Stimulated activated CD8-positive, alpha-beta memory T cell treated with anti-CD3 and anti-CD28 coated beads, Interleukin-4, amount 100 ng/mL, for 4 hours (primary cell): ENCODE results near the gene ZNF836.

Source experiments
- DNase-seq, 2 donors: peaks; one replicate each; pipeline ENCODE4 v3.0.0-alpha.2; 2020; ENCODE audit warnings: low read depth in 2 of 2, low spot score in 1 of 2

ZNF836 gene

GRCh38 chr19:52188822-52189734 is 17.7 kb upstream of the ZNF836 start:
- DNase-seq: no peak

GRCh38 chr19:52187407-52187806 is 16.0 kb upstream of the ZNF836 start:
- DNase-seq: no peak

DNA sequence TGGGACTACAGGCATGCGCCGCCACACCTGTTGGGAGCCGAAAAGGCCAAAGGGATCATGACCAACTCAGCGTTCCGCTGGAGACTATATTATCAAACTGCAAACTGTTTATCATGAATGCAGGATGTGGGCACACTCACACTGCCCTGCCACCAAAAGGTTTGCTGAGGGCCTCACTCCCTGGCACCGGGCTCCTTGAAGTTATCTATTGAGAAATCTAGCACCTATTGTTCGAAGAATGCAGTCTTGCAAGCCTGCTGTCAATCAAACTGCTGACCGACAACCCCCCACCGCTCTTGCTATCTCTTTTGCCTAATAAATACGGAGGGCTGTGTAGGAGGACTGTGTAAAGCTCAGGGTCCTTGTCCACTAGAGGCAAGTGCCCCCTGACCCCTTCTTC is 5.2 kb upstream of the ZNF836 start:
- DNase-seq: no peak

DNA sequence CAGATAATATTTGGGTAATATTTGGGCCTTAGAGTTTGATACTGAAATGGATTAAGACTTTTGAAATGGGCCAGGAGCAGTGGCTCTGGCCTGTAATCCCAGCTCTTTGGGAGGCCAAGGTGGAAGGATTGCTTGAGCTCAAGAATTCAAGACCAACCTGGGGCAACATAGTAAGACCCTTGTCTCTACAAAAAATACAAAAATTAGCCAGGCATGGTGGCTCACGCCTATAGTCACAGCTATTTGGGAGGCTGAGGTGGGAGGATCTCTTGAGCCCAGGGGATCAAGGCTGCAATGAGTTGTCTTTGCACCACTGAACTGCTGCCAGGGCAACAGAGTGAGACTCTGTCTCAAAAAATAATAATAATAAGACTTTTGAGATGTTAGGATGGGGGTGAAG is 926 bp upstream of the ZNF836 start:
- DNase-seq: no peak

GRCh38 chr19:52170863-52171320 is 529 bp downstream of the ZNF836 start:
- DNase-seq: no peak

GRCh38 chr19:52170304-52170703 is 1.1 kb downstream of the ZNF836 start:
- DNase-seq: no peak

DNA sequence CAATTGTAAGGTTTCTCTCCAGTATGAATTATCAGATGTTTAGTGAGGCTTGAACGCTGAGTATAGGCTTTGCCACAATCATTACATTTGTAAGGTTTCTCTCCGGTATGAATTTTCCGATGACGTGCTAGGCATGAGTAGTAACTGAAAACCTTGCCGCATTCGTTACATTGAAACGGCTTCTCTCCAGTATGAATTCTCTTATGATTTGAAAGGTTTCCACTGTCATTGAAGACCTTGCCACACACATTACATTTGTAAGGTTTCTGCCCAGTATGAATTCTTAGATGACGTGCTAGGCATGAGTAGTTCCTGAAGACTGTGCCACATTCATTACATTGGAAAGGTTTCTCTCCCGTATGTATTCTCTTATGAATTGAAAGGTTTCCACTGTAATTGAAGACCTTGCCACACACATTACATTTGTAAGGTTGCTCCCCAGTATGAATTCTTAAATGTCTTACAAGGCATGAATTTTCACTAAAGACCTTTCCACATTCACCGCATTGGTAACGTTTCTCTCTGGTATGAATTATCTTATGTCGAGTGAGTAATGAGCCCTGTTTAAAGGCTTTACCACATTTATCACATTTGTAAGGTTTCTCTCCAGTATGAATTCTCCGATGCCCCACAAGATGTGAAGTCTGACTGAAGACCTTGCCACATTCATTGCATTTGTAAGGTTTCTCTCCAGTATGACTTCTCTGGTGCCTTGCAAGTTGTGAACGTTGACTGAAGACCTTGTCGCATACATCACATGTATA is 15.6 kb downstream of the ZNF836 start:
- no peak for DNase-seq

DNA sequence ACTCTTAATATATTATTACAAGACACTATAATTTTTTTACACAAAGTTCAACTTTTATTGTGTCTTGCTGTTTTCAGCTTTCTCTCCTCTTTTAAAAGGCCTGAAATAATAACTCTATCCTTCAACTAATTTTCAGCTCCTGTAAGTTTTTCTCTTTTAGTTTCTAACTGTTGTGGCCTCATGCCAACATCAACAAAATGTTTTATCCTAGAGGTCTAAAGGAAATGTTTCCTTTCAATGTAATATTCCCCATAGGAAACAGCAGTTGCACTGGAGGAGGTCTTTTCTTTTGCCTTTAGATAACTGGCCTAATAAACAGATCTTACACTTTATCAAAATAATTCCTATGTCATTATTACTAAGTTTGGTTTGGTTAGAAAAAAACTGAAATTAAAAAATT is 23.2 kb downstream of the ZNF836 start:
- DNase-seq: no peak

DNA sequence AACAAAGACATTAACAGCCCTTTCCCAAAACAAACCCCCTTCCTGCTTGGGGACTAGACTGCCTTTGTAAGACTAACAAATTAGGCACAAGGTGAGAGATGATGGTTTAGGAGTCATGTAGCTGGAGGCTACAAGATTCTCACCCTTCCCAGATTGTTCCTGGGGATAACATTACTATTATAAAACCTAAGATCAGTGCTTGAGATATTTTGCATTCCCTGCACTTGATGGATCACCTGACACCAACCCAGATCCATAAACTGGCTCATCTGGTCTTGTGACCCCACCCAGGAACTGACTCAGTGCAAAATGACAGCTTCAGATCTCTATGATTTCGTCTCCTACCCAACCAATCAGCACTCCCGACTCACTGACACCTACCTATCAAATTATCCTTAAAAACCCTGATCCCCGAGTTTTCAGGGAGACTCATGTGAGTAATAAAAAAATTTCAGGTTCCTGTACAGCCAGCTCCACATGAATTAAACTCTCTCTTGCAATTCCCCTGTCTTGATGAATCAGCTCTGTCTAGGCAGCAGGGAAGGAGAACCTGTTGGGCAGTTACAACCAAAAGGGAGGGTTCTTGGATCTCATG is 29.3 kb downstream of the ZNF836 start:
- no peak for DNase-seq

GRCh38 chr19:52141203-52141602 is 30.2 kb downstream of the ZNF836 start:
- DNase-seq: no peak

DNA sequence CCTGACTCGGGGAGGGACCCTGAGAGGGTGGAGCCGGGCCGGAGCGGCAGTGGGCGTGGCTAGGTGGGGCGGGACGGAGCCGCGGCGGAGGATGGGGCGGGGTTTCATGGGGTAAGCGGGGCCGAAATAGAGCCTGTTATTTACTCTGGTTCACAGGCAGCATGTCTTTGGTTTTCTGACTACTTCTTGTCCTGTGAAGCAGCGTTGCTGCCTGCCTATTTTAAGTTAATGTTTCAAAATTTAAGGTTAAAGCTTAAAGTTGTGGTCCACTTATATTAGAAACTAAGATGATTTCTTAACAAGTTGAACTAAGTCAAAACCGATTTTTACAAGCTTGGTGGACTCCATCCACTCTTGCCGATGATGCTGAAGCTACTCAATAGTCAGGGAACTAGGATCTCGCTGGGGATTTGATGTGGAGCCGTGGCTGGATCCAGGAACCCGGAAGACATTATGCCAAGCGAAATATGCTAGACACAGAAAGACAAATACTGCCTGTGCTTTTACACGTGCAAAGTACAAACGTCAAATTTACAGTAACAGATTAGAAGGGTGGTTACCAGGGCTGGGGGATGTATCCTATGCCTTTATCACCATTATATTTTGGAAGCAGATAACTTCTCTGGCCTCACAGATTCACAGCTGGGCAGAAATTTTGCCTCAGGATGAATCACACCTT is 31.2 kb downstream of the ZNF836 start:
- peak; percentile 93 to 94 for DNase-seq

DNA sequence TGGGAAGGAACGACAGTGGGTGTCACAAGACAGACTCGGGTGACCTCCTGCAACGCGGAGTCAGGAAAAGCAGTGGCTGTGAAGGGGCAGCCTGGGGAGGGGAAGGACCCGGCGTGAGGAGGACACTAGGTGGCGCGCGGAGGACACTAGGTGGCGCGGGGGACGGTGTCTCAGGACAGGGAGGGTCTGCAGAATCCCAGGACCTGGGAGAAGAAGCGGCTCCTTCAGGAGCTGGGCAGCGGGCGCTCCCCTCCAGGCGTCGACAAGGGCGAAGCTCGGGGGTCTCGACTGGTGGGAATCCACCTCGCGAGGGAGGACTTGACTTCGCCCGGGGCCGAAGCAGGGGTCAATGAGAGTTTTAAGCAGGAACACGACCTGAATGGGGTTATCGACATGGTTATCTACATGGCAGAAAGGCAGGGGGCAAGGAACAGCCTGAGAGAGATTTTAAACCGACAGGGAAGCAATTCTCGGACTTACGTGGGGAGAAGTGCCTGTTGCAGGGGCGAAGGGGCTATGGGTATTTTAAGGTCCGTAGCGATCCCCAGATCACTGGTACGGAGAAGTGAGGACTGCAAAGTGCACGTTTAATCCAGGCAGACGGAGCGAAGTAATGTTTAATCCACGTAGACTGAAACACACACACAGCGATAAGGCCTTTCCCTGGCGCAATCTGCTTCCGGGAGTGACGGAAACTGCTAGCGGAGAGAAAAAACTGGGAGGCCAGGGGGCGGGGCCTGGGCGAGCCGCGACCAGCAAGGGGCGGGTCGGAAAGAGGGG is 32.0 kb downstream of the ZNF836 start, which contains the start of gene ZNF616:
TSS of gene ZNF616 (minus strand) at position 687 of the 780 bp plus-strand sequence. CDS start 9,426 bp downstream, outside the sequence.
- peak; percentile 48 for DNase-seq

GRCh38 chr19:52138983-52139251 is 32.5 kb downstream of the ZNF836 start:
- DNase-seq: no peak

GRCh38 chr19:52138278-52138982 is 33.0 kb downstream of the ZNF836 start:
- no peak for DNase-seq

DNA sequence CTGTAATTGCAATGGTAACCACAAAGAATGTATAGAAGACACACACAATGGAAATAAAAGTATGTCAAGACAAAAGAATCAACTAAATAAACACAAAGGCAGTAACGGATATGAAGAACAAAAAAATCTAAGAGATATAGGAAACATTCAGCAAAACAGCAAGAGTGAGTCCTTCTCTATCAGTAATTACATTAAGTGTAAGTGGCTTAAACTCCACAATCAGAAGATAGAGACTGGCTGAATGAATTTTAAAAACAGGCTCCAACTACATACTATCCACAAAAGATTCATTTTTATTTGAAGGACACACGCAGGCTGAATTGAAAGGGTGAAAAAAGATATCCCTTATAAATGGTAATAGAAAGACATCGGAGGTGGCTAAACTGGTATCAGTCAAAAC is 51.1 kb downstream of the ZNF836 start:
- DNase-seq: no peak

- no peak for DNase-seq
Observed at GRCh38 chr19:52115526-52116053, 55.8 kb downstream of the ZNF836 start.

- DNase-seq: no peak
Observed at GRCh38 chr19:52114691-52115090, 56.7 kb downstream of the ZNF836 start.

DNA sequence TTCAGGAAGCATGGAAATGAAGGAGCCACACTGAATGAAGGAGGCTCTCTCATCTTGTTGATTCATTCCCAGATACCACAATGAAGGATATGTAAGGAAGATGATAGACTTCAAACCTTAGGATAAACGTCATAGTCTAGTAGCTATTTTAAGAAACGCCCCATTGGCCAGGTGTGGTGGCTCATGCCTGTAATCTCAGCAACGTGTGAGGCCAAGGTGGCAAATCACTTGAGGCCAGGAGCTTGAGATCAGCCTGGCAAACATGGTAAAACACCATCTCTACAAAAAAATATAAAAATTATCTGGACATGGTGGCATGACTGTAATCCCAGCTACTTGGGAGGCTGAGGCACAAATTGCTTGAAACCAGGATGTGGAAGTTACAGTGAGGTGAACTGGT is 58.8 kb downstream of the ZNF836 start:
- no peak for DNase-seq

- DNase-seq: no peak
Observed at GRCh38 chr19:52110780-52111179, 60.6 kb downstream of the ZNF836 start.
